Posterior vena cava (tissue), 2 donors: ENCODE data around the gene COCH. TPM values are rescaled to one million over a fixed set of nuclear protein-coding genes. Genes with fewer than 3 reads are reported as not detected.
"Not testable (repeated sequence)": the region's sequence is repeated elsewhere in the genome, so short reads cannot be mapped to it uniquely, and the experiment has no call there.

ENCODE experiments used
- DNase-seq: peaks from one replicate; pipeline ENCODE4 v3.0.0-alpha.2; 2020; ENCODE audit warnings: low spot score
- intact Hi-C, 2 donors: fragments of 100-400 bp; cut with DNase I; formaldehyde crosslinking; loops; one replicate each; pipeline versions ENCODE4 v1.14.1 to v1.14.2; 2022 to 2023
- total RNA-seq, 2 donors: library from RNA; stranded (reverse); fragmentation: NEBNext Ultra II Directional; extraction: Animal tissue kit (Norgen Biotek cat#: 25700); gene quantifications; one replicate each; pipeline ENCODE4 v1.2.1, GENCODE V29; 2021
- donor health status: DM: yes; HTN: yes; CAD: no.
- donor health status: DM: yes; HTN: yes; CAD: no.

Gene COCH
- total RNA-seq, 2 donors from 2014 or later = 1.2 to 8.5 TPM

GRCh38 chr14:30906752-30907658 is 32.6 kb downstream of the COCH start:
- intact Hi-C loops = no loop called here
- DNase-seq = no peak

GRCh38 chr14:30907659-30908057 is 33.3 kb downstream of the COCH start:
- no peak for DNase-seq
- intact Hi-C loops = no loop called here

GRCh38 chr14:30908826-30909225 is 34.5 kb downstream of the COCH start:
- DNase-seq = no peak
- intact Hi-C loops = no loop called here

GRCh38 chr14:30914812-30915211 is 40.5 kb downstream of the COCH start:
- no peak for DNase-seq
- intact Hi-C loops = no loop called here

- DNase-seq = no peak
- intact Hi-C loops = no loop called here
These were observed 41.2 kb downstream of the COCH start for GRCh38 chr14:30915596-30915995.

GRCh38 chr14:30921305-30921704 is 46.9 kb downstream of the COCH start:
- intact Hi-C loops = no loop called here
- no peak for DNase-seq

GRCh38 chr14:30921788-30922187 is 47.4 kb downstream of the COCH start:
- no peak for DNase-seq
- intact Hi-C loops = no loop called here

- DNase-seq = no peak
- intact Hi-C loops = no loop called here
These were observed 50.9 kb downstream of the COCH start for GRCh38 chr14:30925254-30925653.

- no peak for DNase-seq
- intact Hi-C loops = no loop called here
These were observed 54.1 kb downstream of the COCH start for GRCh38 chr14:30928462-30928861.

GRCh38 chr14:30933937-30934336 is 59.6 kb downstream of the COCH start:
- intact Hi-C loops, DNase-seq: not testable (repeated sequence)

GRCh38 chr14:30935445-30935844 is 61.1 kb downstream of the COCH start:
- DNase-seq = no peak
- intact Hi-C loops = no loop called here

GRCh38 chr14:30938617-30939016 is 64.3 kb downstream of the COCH start:
- intact Hi-C loops = no loop called here
- no peak for DNase-seq

Other genes with a start within 250 kb of the COCH start
- 10 to 100 TPM in 1 of 2 donors, 1 to 10 TPM in 1; 9.3 to 11.2 TPM for gene AP4S1, start 151.1 kb downstream of the COCH start, total RNA-seq
- gene STRN3, start 151.8 kb downstream of the COCH start, total RNA-seq = 10 to 100 TPM; 48.2 to 57.4 TPM